Left lobe of liver (tissue), 2 donors: ENCODE measurements around the gene SLC10A6. TPM values are rescaled to one million over a fixed set of nuclear protein-coding genes. Genes with fewer than 3 reads are reported as not detected.
"Not testable (repeated sequence)": the region's sequence is repeated elsewhere in the genome, so short reads cannot be mapped to it uniquely, and the experiment has no call there.

Source experiments
- ATAC-seq: fragments of 200-7000 bp; cut with Tn5 transposase; one replicate; pipeline ENCODE4 v1.9.1; 2020; ENCODE audit warnings: mild to moderate bottlenecking, moderate library complexity
- DNase-seq: peaks from one replicate; pipeline ENCODE4 v3.0.0-alpha.2; 2020; ENCODE audit warnings: low spot score
- total RNA-seq: library from RNA; stranded (reverse); gene quantifications from one replicate; pipeline ENCODE4 v1.2.1, GENCODE V29; 2021
- donor health status: DM: no; HTN: no; CAD: no; lungs with moderate emphysema.
- donor health status: DM: no; HTN: yes; CAD: no.

Gene SLC10A6
- 0.20 TPM for total RNA-seq

DNA sequence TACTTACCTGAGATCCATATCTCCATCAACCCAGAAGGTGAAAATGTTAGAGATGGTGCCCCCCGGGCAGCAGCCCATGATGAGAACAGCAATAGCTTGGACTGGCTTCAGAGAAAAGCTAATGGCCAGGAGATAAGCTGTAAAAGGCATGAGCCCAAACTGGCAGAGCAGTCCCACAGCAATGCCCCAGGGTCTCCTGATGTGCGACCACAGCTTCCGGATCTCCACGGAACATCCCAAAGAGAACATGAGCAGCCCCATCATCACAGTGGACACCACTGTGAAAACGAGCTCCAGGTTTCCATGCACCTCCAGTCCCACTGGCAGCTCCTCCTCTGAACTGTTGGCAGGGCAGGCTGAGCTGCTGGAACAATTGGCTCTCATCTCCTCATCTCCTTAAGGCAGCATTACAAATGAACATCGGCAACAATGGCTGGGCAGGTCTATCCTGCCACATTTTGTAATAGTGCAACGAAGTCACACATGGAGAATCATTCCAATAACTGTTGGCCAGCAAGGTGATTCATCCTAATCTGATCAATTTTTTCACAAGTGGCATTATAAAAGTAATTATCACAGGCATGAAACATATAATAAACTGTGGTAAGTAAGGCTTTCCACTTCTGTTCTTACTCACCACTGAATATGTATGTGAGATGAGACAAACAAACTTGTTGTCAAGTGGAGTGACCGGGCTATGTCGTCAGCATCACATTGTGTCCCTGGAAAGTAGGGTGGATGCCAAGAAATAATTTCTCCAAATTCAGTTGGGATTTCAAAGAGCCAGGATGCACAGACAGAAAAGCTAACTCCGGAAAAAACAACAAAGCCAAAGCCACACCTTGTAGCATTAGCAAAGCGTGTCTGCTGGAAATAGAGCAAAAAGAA lies at the start of gene SLC10A6:
SLC10A6 (minus strand) TSS at position 653 of the 888 bp plus-strand sequence; CDS start at position 384, 269 bp downstream.
- no peak for DNase-seq

DNA sequence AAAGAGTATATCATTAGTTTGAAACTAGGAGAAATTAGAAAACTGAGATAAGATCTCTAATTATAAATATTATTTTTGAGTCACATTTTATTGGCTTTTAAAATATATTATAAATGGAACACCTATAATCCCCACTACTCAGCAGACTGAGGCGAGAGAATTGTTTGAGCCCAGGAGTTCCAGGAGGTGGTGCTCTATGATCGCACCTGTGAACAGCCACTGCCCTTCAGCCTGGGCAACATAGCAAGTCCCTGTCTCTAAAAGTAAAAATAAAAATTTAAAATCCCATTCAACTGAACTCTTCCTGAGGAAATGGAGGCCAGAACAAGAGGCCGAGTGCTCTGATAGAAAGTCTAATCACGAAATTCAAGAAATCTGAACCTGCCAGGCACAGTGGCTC lies 49.4 kb upstream of the SLC10A6 start:
- peak; percentile 79 for ATAC-seq
- no peak for DNase-seq

More for the DNA sequence above, at the start of gene SLC10A6:
- ATAC-seq, result no peak

DNA sequence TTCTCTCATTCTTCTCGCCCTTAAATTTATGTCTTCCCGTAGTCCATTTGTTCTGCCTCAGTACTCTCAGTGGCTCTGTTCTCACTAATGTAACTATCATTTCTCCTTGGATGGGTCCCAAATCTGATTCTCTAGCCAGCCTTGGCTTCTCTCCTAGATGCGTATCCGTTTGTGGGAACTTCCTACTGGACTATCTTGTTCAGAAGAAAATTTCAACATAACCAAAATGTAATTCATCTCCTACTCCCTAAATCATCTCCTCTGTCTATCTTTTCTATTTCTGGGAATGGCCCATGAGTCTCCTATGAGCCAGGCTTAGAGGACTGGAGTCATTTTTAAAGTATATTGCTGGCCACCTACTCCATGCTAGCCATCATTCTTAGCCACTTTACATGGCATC lies 47.4 kb upstream of the SLC10A6 start:
- DNase-seq, result no peak
- no peak for ATAC-seq

DNA sequence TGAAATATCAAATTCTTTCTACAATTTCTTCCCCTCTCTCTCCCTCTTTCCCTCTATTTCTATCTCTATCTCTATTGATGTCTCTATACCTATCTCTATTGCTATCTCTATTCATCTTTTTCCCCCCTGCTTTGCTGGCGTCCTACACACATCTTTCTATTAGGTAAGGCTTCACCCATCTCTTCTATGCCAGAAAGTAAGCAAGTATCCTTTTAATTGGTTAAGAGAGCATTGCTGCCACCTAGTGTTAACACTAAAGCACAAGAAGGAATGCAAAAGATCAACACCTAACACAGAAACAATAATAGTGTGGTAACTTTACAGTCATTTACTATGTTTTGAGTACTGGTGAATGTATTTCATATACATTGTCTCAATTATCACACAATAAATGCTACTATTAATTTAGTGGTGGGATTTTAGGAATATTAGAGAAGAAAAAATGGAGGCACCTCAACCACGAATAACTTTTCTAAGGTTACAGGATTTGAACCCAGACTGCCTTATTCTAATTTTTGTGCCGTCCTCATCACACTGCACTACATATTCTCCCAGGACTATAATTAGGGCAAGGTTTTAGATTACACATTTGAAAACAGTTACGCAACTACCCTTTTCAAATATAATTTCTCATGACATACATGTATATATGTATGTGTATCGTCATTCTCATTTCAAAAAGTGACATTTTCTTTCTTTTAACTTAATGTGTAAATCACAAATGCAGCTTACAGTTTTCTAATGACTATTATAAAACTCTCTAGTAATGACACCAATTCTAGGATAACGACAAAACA lies 46.7 kb upstream of the SLC10A6 start:
- peak; percentile 53 for ATAC-seq

DNA sequence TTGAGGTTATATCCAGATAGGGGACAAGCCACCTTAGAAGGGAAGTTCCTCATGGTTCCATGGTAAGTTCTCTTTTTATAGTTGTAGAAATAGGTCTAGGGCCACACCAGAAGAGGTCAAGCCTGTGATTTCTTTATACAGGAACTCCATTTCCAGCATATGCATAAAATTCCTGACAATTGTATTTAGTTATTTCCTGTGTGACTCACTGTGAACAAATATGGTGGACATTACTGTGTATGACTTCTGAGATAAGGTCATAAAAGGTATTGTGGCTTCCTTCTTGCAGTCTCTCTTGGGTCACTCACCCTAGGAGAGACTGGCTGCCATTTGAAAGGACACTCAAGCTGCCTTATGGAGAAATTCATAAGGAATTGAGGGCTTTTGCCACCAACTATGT lies 45.3 kb upstream of the SLC10A6 start:
- ATAC-seq (no peak), DNase-seq (no peak)

More for the DNA sequence above, 46.7 kb upstream of the SLC10A6 start:
- DNase-seq, result no peak

DNA sequence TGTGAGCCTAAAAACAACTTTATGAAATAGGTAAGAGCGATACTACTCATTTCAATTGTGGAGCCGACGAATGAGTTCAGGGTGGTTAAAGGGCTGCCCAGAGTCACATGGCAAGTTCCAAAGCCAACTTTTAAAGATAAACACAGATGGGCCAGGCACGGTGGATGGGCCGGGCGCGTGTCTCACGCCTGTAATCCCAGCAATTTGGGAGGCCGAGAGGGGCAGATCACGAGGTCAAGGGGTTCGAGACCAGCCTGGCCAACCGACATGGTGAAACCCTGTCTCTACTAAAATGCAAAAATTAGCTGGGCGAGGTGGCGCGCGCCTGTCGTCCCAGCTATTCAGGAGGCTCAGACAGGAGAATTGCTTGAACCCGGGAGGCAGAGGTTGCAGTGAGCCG lies 44.0 kb upstream of the SLC10A6 start:
- DNase-seq (no peak), ATAC-seq (peak; percentile 14)

- ATAC-seq, result no peak
Observed at GRCh38 chr4:86892636-86892960, 43.4 kb upstream of the SLC10A6 start.

GRCh38 chr4:86891762-86892635 lies 42.8 kb upstream of the SLC10A6 start, which contains the start of gene C4orf36:
TSS of gene C4orf36 (minus strand) at chr4:86892422. CDS start at chr4:86891520, 902 bp downstream.
- DNase-seq (peak; percentile 87), ATAC-seq (peak; percentile 92)

More at GRCh38 chr4:86892636-86892960, 43.4 kb upstream of the SLC10A6 start:
- DNase-seq, result no peak

- ATAC-seq (no peak), DNase-seq (no peak)
Observed at GRCh38 chr4:86890790-86891189, 41.6 kb upstream of the SLC10A6 start.

- no peak for ATAC-seq
- DNase-seq, result no peak
Observed at GRCh38 chr4:86879641-86880040, 30.5 kb upstream of the SLC10A6 start.

DNA sequence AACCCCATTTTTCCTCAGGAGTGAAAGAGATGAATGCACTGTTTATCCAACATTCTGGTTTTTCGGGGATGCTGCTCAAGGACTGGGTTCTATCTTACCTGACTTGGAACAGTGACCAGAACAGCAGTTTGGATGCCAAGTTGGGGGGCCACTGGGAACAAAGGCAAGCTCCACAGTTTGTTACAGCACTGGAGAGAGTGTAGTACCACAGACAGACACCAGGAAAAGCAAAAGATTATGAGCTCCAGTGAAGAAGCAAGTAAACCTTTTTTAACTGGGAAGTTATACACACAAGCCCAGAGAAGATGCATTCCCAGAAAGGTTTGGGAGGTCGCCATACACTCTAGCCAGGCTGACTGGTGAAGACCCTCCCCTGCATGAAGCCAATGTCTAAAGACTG lies 29.5 kb upstream of the SLC10A6 start:
- no peak for DNase-seq
- no peak for ATAC-seq

DNA sequence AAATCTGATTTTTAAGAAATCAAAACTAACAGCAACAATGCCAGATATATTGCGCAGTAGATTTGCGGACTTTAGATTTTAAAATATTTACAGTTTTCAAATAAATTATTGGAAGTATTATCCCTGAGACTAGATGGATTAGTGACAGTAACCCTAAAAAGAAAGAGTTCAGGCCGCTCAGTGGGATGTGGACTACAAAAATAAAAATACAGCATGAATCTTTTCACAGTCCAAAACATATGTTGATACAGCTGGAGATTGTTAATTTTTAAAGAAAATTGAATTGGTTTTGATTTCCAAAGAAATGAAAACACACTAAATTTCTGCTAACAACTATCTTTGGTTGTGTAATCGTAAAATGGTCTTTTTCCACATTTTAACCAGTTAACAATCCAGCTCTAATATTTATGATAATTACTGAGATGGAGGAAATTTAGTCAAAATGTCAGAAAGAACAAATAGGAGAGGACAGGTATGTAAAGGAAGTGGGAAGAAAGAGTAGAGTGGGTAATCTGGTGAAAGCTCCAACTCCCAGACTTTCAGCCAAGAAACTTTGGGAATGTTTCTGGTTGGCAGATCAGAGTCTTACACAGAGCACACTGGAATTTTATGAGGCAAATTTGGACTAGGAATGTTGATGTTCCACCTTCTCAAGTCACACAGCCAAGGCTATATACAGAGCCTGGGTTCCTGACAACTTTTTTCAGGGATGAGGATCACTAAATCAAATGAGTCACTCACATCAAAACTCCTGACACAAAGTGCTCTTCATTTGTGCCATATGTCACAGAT lies 27.9 kb upstream of the SLC10A6 start:
- DNase-seq, result no peak
- no peak for ATAC-seq

DNA sequence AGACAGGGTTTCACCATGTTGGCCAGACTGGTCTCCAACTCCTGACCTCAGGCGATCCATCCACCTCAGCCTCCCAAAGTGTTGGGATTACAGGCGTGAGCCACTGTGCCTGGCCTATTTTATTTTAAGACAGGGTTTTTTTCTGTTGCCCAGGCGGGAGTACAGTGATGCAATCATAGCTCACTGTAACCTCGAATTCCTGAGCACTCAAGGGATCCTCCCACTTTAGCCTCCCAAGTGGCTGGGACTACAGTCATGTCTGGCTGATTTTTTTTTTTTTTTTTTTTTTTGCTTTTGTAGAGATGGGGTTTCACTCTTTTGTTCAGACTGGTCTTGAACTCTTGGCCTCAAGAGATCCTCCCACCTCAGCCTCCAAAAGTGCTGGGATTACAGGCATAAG lies 26.3 kb upstream of the SLC10A6 start:
- ATAC-seq, DNase-seq: not testable (repeated sequence)

DNA sequence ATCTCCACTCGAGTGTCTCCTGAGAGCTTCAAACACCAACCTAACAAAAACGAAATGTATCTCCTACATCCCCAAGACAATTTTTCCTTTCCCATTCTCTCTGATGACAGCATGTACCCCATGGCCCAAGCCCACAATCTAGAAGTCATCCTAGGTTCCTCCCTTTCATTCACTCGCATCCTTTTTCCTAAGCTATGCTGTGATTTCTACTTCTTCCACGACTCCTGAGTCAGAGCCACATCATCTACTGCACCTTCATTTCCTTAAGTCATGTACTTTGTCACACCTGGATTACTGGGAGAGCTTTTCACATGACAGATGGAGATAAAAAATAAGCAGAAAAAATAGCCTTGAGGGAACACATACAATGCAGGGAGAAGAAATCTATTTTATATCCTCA lies 23.0 kb upstream of the SLC10A6 start:
- no peak for ATAC-seq
- no peak for DNase-seq

DNA sequence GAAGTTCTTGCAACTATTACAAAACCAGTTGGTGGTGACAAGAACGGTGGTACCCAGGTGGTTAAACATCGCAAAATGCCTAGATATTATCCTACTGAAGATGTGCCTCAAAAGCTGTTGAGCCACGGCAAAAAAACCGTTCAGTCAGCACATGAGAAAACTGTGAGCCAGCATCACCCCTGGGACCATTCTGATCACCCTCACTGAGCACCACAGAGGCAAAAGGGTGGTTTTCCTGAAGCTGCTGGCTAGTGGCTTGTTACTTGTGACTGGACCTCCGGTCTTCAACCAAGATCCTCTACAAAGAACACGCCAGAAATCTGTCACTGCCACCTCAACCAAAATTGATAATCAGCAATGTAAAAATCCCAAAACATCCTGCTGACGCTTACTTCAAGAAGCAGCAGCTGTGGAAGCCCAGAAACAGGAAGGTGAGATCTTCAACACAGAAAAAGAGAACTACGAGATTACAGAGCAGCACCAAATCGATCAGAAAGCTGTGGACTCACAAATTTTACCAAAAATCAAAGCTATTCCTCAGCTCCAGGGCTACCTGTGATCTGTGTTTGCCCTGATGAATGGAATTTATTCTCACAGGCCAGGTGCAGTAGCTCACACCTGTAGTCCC lies 21.4 kb upstream of the SLC10A6 start:
- ATAC-seq (no peak), DNase-seq (no peak)

DNA sequence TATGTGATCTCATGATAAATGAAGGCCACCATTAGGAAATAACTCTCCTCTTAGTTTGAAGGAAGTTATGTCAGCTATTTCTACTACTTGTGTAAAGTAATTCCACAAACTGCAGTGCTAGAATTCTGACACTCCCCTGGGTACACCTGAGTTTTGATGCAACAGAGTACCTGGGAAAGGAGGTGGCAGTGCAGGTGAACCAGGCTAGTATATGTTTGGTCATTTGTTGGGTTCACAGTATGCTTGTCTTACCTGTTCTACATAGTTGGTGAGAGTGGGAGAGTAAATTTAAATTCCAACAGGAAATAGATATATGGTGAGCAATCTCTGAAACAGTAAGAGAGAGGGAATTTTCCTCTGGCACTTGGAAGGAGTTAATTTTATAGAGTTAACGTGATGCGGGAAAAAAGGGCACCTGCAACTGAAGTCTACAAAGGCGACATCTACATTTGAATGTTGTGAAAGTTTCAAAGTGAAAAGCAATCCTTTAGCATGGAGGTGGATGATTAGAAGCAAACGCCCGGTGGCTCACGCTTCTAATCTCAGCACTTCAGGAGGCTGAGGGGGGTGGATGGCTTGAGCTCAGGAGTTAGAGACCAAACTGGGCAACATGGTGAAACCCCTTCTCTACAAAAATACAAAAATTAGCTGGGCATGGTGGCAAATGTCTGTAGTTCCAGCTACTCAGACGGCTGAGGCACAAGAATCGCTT lies 8.3 kb upstream of the SLC10A6 start:
- ATAC-seq (no peak), DNase-seq (no peak)

DNA sequence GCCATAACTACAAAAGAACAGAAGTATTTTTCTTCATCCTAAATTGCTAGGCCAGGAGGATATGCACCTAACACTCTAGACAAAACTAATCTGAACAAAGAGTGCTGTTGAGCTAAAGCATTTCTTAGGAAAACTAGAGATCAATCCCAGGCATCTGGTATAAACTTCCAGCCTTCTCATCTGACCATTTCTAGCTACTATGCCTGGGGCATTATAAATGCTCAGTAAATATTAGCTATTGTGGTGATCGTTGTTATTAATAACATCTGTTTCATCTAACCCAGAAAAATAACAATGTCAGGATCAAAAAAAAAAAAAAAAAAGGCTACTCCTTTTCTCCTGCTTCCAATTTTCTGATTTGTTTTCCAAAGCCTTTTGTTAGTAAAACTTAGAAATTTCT lies 7.7 kb upstream of the SLC10A6 start:
- ATAC-seq (no peak), DNase-seq (no peak)

DNA sequence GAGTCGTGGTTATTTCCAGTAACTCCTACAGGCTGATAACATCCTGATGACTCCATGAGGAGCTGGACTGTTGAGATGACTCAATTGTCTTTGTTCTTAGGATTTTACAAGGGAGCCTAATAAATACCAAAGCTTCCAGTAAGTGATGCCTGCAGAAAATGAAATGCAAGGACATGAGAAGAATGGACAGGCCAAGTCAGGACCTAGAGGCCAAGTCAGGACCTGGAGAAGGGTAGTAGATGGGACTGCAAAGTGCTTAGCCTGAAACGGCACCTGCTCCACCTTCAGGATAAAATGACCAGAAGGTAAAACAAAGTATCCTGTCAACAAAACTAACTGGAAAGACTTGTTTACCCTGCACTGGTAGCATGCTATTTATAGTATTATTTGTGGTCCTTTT lies 6.4 kb upstream of the SLC10A6 start:
- DNase-seq (no peak), ATAC-seq (no peak)

- ATAC-seq, result no peak
- DNase-seq, result no peak
Observed at GRCh38 chr4:86853209-86853608, 4.0 kb upstream of the SLC10A6 start.
